ENCODE results near the gene TCEA2.
"Not testable (repeated sequence)": the region's sequence is repeated elsewhere in the genome, so short reads cannot be mapped to it uniquely, and the experiment has no call there.

TCEA2 gene

GRCh38 chr20:64116016-64116415 is 53.0 kb downstream of the TCEA2 start:
- DNase-seq (ENCODE audit: low read depth), result no peak
- TF ChIP-seq POLR2A (IDR thresholded peaks at IDR 0.05; ENCODE audit: extremely low read depth, insufficient read length) (no peak), MYC (IDR thresholded peaks at IDR 0.05; ENCODE audit: low read depth, low read length) (no peak), CTCF (IDR thresholded peaks at IDR 0.05; ENCODE audit: low read depth, low read length) (no peak), MAX (IDR thresholded peaks at IDR 0.05; ENCODE audit: low read depth, low read length) (no peak)
- H3K4me3 ChIP-seq (ENCODE audit: low read depth, low read length), result no peak overlapping the region

- TF ChIP-seq MYC (IDR thresholded peaks at IDR 0.05; ENCODE audit: low read depth, low read length), result no peak
- TF ChIP-seq CTCF (IDR thresholded peaks at IDR 0.05; ENCODE audit: low read depth, low read length), result no peak
- no peak for TF ChIP-seq POLR2A (IDR thresholded peaks at IDR 0.05; ENCODE audit: extremely low read depth, insufficient read length)
- TF ChIP-seq MAX (IDR thresholded peaks at IDR 0.05; ENCODE audit: low read depth, low read length), result no peak
- DNase-seq (ENCODE audit: low read depth), result no peak
These were observed 53.8 kb downstream of the TCEA2 start for GRCh38 chr20:64116541-64117431.

GRCh38 chr20:64117432-64117777 is 54.4 kb downstream of the TCEA2 start:
- not testable (repeated sequence) for H3K4me3 ChIP-seq (ENCODE audit: low read depth, low read length); DNase-seq (ENCODE audit: low read depth)

More at GRCh38 chr20:64116541-64117431, 53.8 kb downstream of the TCEA2 start:
- H3K4me3 ChIP-seq (ENCODE audit: low read depth, low read length), result no peak overlapping the region

- H3K4me3 ChIP-seq (ENCODE audit: low read depth, low read length), result no peak overlapping the region
- no peak for DNase-seq (ENCODE audit: low read depth)
- no peak for TF ChIP-seq MAX (IDR thresholded peaks at IDR 0.05; ENCODE audit: low read depth, low read length)
- TF ChIP-seq CTCF (IDR thresholded peaks at IDR 0.05; ENCODE audit: low read depth, low read length), result no peak
- TF ChIP-seq POLR2A (IDR thresholded peaks at IDR 0.05; ENCODE audit: extremely low read depth, insufficient read length), result no peak
- no peak for TF ChIP-seq MYC (IDR thresholded peaks at IDR 0.05; ENCODE audit: low read depth, low read length)
These were observed 56.3 kb downstream of the TCEA2 start for GRCh38 chr20:64119301-64119680.

GRCh38 chr20:64119681-64120341 is 56.8 kb downstream of the TCEA2 start:
- no peak for DNase-seq (ENCODE audit: low read depth)
- TF ChIP-seq MYC (IDR thresholded peaks at IDR 0.05; ENCODE audit: low read depth, low read length) (no peak), MAX (IDR thresholded peaks at IDR 0.05; ENCODE audit: low read depth, low read length) (no peak), POLR2A (IDR thresholded peaks at IDR 0.05; ENCODE audit: extremely low read depth, insufficient read length) (no peak), CTCF (IDR thresholded peaks at IDR 0.05; ENCODE audit: low read depth, low read length) (no peak)
- H3K4me3 ChIP-seq (ENCODE audit: low read depth, low read length), result no peak overlapping the region

- no peak overlapping the region for H3K4me3 ChIP-seq (ENCODE audit: low read depth, low read length)
- no peak for TF ChIP-seq CTCF (IDR thresholded peaks at IDR 0.05; ENCODE audit: low read depth, low read length)
These were observed 58.6 kb downstream of the TCEA2 start for GRCh38 chr20:64121586-64121985.

More at GRCh38 chr20:64121586-64121985, 58.6 kb downstream of the TCEA2 start:
- DNase-seq (ENCODE audit: low read depth), result no peak
